Skeletal muscle tissue (tissue), 4 donors: ENCODE measurements around the gene ZNF230. TPM values are rescaled to one million over a fixed set of nuclear protein-coding genes. Genes with fewer than 3 reads are reported as not detected.

ENCODE experiments used
- H3K27ac ChIP-seq: one replicate; pipeline ENCODE4 v1.7.0; 2013; ENCODE audit warnings: mild to moderate bottlenecking, low read depth, low read length, inconsistent platforms
- H3K27me3 ChIP-seq, 3 donors: one replicate each; pipeline ENCODE4 v1.7.0; 2013; ENCODE audit warnings: low read length in 3 of 3; ENCODE audit not compliant: control insufficient read depth in 3 of 3, insufficient read depth in 3 of 3
- H3K36me3 ChIP-seq, 3 donors: one replicate each; pipeline ENCODE4 v1.7.0; 2013; ENCODE audit warnings: low read length in 3 of 3; ENCODE audit not compliant: control insufficient read depth in 3 of 3, insufficient read depth in 3 of 3
- H3K4me1 ChIP-seq, 3 donors: one replicate each; pipeline ENCODE4 v1.7.0; 2013; ENCODE audit warnings: low read length in 3 of 3, mild to moderate bottlenecking in 3 of 3; ENCODE audit not compliant: control insufficient read depth in 3 of 3, insufficient read depth in 3 of 3
- H3K4me3 ChIP-seq, 3 donors: one replicate each; pipeline ENCODE4 v1.7.0; 2013; ENCODE audit warnings: low read length in 3 of 3
- H3K9ac ChIP-seq, 3 donors: one replicate each; pipeline ENCODE4 v1.7.0; 2013; ENCODE audit warnings: low read length in 3 of 3, mild to moderate bottlenecking in 3 of 3, moderate library complexity in 2 of 3, low read depth in 1 of 3
- H3K9me3 ChIP-seq, 3 donors: one replicate each; pipeline ENCODE4 v1.7.0; 2013; ENCODE audit warnings: low read length in 3 of 3; ENCODE audit not compliant: control insufficient read depth in 3 of 3
- total RNA-seq: library from RNA; depleted of rRNA; stranded (reverse); fragments of >200 nt; gene quantifications from one replicate; pipeline ENCODE4 v1.2.3, GENCODE V29; 2014
- donor health status: Osteomylitis.

ZNF230 gene
- total RNA-seq, 1 donor from 2014 or later, result 4.2 TPM

GRCh38 chr19:43997631-43998290, 5.0 kb upstream of the ZNF230 start:
- peaks cover 4 to 18% (median 5%) of the 10 kb centered on the region in 3 donors for H3K9me3 ChIP-seq
- no peaks in the 10 kb centered on the region for H3K27me3 ChIP-seq
- H3K9ac ChIP-seq, result no peak overlapping the region
- no peak overlapping the region for H3K4me3 ChIP-seq
- H3K36me3 ChIP-seq, result peaks cover 15 to 38% (median 37%) of the 10 kb centered on the region in 3 donors
- H3K27ac ChIP-seq, result no peak overlapping the region
- H3K4me1 ChIP-seq, result peaks cover 4 to 9% (median 5%) of the 10 kb centered on the region in 3 donors

GRCh38 chr19:44002212-44002565, 568 bp upstream of the ZNF230 start:
- Histone ChIP-seq H3K4me1 (peaks cover 11 to 19% (median 16%) of the 10 kb centered on the region in 3 donors), H3K27ac (peak overlapping the region; percentile 74), H3K27me3 (no peaks in the 10 kb centered on the region), H3K4me3 (peak overlapping the region; percentile 96 to 98 (median 96)), H3K36me3 (peaks cover 3 to 11% (median 6%) of the 10 kb centered on the region in 3 donors), H3K9ac (peak overlapping the region; percentile 84 to 94 (median 92)), H3K9me3 (peaks cover 3 to 14% (median 6%) of the 10 kb centered on the region in 3 donors)

GRCh38 chr19:44003461-44004009, 778 bp downstream of the ZNF230 start:
- no peaks in the 10 kb centered on the region for H3K27me3 ChIP-seq
- peak overlapping the region; percentile 96 to 98 (median 96) for H3K4me3 ChIP-seq
- H3K4me1 ChIP-seq, result peaks cover 11 to 19% (median 16%) of the 10 kb centered on the region in 3 donors
- peaks cover 4 to 18% (median 11%) of the 10 kb centered on the region in 3 donors for H3K9me3 ChIP-seq
- peak overlapping the region; percentile 84 to 94 (median 92) for H3K9ac ChIP-seq
- H3K36me3 ChIP-seq, result peaks cover 16 to 20% (median 19%) of the 10 kb centered on the region in 3 donors
- peak overlapping the region; percentile 74 for H3K27ac ChIP-seq

GRCh38 chr19:44005973-44006372, 3.2 kb downstream of the ZNF230 start:
- H3K9ac ChIP-seq, result no peak overlapping the region
- peaks cover 22 to 41% (median 23%) of the 10 kb centered on the region in 3 donors for H3K9me3 ChIP-seq
- H3K36me3 ChIP-seq, result peaks cover 41 to 43% (median 42%) of the 10 kb centered on the region in 3 donors
- no peaks in the 10 kb centered on the region for H3K27me3 ChIP-seq
- no peak overlapping the region for H3K4me3 ChIP-seq
- peaks cover 11 to 19% (median 16%) of the 10 kb centered on the region in 3 donors for H3K4me1 ChIP-seq
- H3K27ac ChIP-seq, result no peak overlapping the region

- H3K9me3 ChIP-seq, result peaks cover 29 to 54% (median 32%) of the 10 kb centered on the region in 3 donors
- H3K36me3 ChIP-seq, result peaks cover 55 to 58% (median 56%) of the 10 kb centered on the region in 3 donors
- H3K4me3 ChIP-seq, result peak overlapping the region in 1 of 3 donors; percentile 9
Measured at GRCh38 chr19:44007473-44007872, 4.7 kb downstream of the ZNF230 start.

DNA sequence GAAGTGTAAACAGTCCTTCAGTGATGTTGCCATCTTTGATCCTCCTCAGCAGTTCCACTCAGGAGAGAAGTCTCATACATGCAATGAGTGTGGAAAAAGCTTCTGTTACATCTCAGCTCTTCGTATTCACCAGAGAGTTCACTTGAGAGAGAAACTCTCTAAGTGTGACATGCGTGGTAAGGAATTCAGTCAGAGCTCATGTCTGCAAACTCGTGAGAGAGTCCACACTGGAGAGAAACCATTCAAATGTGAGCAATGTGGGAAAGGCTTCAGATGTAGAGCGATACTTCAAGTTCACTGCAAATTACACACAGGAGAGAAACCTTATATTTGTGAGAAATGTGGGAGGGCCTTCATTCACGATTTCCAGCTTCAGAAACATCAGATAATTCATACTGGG, 7.7 kb downstream of the ZNF230 start:
- H3K36me3 ChIP-seq, result peaks cover 55 to 63% (median 60%) of the 10 kb centered on the region in 3 donors
- H3K27ac ChIP-seq, result no peak overlapping the region
- H3K27me3 ChIP-seq, result no peaks in the 10 kb centered on the region
- H3K9ac ChIP-seq, result no peak overlapping the region
- no peaks in the 10 kb centered on the region for H3K4me1 ChIP-seq
- peak overlapping the region in 2 of 3 donors; percentile 8 to 17 for H3K4me3 ChIP-seq
- peaks cover 29 to 64% (median 35%) of the 10 kb centered on the region in 3 donors for H3K9me3 ChIP-seq

More at GRCh38 chr19:44007473-44007872, 4.7 kb downstream of the ZNF230 start:
- Histone ChIP-seq H3K27me3 (no peaks in the 10 kb centered on the region), H3K4me1 (peaks cover 7 to 14% (median 11%) of the 10 kb centered on the region in 3 donors), H3K9ac (no peak overlapping the region), H3K27ac (no peak overlapping the region)

DNA sequence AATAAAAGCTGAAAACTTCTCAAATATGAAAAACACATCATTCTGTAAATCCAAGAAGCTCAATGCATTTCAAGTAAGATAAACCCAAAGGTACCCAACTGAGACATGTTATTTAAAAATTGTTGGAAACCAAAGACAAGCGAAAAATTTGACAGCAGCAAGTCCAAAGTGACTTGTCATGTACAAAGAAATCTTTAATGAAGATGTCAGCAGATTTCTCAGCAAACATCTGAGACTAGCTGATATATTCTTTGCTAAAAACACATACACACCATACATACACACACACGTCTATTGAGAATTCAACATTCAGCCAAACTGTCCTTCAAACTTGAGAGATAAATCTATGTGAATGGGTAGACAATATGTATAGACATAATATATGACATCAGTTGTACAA, 16.7 kb downstream of the ZNF230 start:
- no peaks in the 10 kb centered on the region for H3K36me3 ChIP-seq
- peaks cover 0 to 7% (median 2%) of the 10 kb centered on the region in 3 donors for H3K9me3 ChIP-seq
- H3K4me1 ChIP-seq, result no peaks in the 10 kb centered on the region
- H3K9ac ChIP-seq, result no peak overlapping the region
- H3K4me3 ChIP-seq, result no peak overlapping the region
- no peaks in the 10 kb centered on the region for H3K27me3 ChIP-seq
- H3K27ac ChIP-seq, result no peak overlapping the region

DNA sequence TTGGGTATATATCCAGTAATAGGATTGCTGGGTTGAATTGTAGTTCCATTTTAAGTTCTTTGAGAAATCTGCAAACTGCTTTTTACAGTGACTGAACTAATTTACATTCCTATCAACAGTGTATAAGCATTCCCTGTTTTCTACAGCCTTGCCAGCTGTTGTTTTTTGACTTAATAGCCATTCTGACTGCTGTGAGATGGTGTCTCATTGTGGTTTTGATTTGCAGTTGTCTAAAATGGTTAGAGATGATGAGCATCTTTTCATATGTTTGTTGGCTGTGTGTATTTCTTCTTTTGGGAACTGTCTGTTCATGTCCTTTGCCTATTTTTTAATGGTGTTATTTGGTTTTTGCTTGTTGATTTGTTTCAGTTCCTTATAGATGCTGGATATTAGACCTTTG, 18.5 kb downstream of the ZNF230 start:
- Histone ChIP-seq H3K27ac (no peak overlapping the region), H3K4me1 (peaks cover 2 to 14% (median 7%) of the 10 kb centered on the region in 3 donors), H3K9ac (no peak overlapping the region), H3K36me3 (no peaks in the 10 kb centered on the region), H3K9me3 (peaks cover 0 to 7% (median 2%) of the 10 kb centered on the region in 3 donors), H3K27me3 (no peaks in the 10 kb centered on the region), H3K4me3 (no peak overlapping the region)

GRCh38 chr19:44024900-44025216, 22.1 kb downstream of the ZNF230 start:
- H3K9ac ChIP-seq, result peak overlapping the region; percentile 78 to 84 (median 78)
- H3K4me3 ChIP-seq, result peak overlapping the region; percentile 86 to 89 (median 88)
- H3K27me3 ChIP-seq, result no peaks in the 10 kb centered on the region
- H3K27ac ChIP-seq, result peak overlapping the region; percentile 62
- H3K36me3 ChIP-seq, result peaks cover 31 to 33% (median 32%) of the 10 kb centered on the region in 3 donors
- H3K9me3 ChIP-seq, result peaks cover 6 to 20% (median 13%) of the 10 kb centered on the region in 3 donors
- H3K4me1 ChIP-seq, result peaks cover 2 to 14% (median 7%) of the 10 kb centered on the region in 3 donors
